ENCODE measurements around the gene MED4.

DNA sequence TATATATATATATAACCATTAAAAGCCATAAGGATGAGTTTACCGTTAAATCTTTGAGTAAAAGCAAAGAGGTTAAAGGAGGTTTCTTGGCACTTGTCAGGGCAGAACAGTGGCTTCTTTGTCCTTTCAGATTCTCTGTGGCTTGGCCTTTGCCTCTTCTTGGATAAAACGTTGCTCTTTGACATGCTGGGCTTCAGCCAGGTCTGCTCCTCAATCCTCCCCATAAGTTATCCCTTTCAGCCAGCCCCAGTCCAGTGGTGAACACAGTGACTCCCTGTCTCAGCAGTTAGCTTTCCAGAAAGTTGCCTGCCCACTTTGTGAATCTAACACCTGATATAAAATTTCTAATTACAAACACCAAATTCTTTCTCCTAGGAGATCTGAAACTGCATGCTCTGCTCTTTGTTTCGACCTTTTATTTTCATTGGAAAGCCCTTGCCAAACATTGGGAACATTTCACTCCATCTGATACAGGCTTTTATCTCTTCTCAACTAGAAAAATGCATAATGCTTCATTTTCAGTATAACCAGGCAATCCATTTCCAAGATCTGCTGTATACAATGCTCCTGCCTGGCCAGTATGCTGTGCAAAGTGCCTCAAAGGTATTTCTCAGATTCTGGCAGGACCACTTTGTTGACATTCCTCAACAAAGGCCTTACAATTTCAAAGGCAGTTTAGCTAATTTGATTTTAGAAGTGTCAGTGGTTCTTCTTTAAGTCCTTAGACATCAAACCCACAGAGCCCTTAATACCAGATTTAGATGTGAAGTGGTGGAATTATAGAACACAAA is 16.2 kb upstream of the MED4 start:
- TF ChIP-seq EZH2 (IDR thresholded peaks at IDR 0.05; ENCODE audit: insufficient read depth, poor library complexity, severe bottlenecking) (no peak), EZH2phosphoT487 (IDR thresholded peaks at IDR 0.05; ENCODE audit: insufficient read depth, low read depth) (no peak)

Data from GM23248 (cell line).